Ishikawa (cell line): ENCODE data around the gene OVOL1.

Experiments
- EP300 ChIP-seq: IDR thresholded peaks from 2 replicates; pipeline ENCODE4 v1.6.1; 2012; ENCODE audit warnings: borderline replicate concordance
- RAD21 ChIP-seq: IDR thresholded peaks from 2 replicates; pipeline ENCODE4 v1.6.1; 2012; ENCODE audit warnings: low read depth
- REST ChIP-seq: IDR thresholded peaks from 2 replicates; pipeline ENCODE4 v1.6.1; 2012; ENCODE audit warnings: low read depth, mild to moderate bottlenecking

- TF ChIP-seq RAD21 (no peak), EP300 (no peak), REST (no peak)
Observed at GRCh38 chr11:65778431-65778900, 8.4 kb upstream of the OVOL1 start.
